Inferior parietal cortex (tissue), 1 donor: ENCODE data around the gene TMEM272.
"Not testable (repeated sequence)": the region's sequence is repeated elsewhere in the genome, so short reads cannot be mapped to it uniquely, and the experiment has no call there.

Source experiments
- DNase-seq: peaks from one replicate; pipeline ENCODE4 v3.0.0-alpha.2; 2016; ENCODE audit errors: extremely low spot score

Gene TMEM272

GRCh38 chr13:51825681-51826254, 19.2 kb downstream of the TMEM272 start:
- no peak for DNase-seq

GRCh38 chr13:51825165-51825592, 19.8 kb downstream of the TMEM272 start:
- no peak for DNase-seq

GRCh38 chr13:51824712-51825111, 20.3 kb downstream of the TMEM272 start:
- DNase-seq: not testable (repeated sequence)

- no peak for DNase-seq
These were observed 21.1 kb downstream of the TMEM272 start for GRCh38 chr13:51823863-51824262.

- DNase-seq: no peak
These were observed 21.6 kb downstream of the TMEM272 start for GRCh38 chr13:51823359-51823758.

- no peak for DNase-seq
These were observed 22.7 kb downstream of the TMEM272 start for GRCh38 chr13:51822106-51822815.

GRCh38 chr13:51821606-51822005, 23.4 kb downstream of the TMEM272 start:
- DNase-seq: no peak

- DNase-seq: no peak
These were observed 24.9 kb downstream of the TMEM272 start for GRCh38 chr13:51820016-51820597.

GRCh38 chr13:51819544-51819943, 25.4 kb downstream of the TMEM272 start:
- DNase-seq: no peak

- DNase-seq: no peak
These were observed 26.0 kb downstream of the TMEM272 start for GRCh38 chr13:51818781-51819511.

- no peak for DNase-seq
These were observed 26.7 kb downstream of the TMEM272 start for GRCh38 chr13:51818276-51818675.

- no peak for DNase-seq
These were observed 27.3 kb downstream of the TMEM272 start for GRCh38 chr13:51817717-51818116.

- DNase-seq: no peak
These were observed 28.2 kb downstream of the TMEM272 start for GRCh38 chr13:51816604-51817249.

GRCh38 chr13:51815848-51816247, 29.1 kb downstream of the TMEM272 start:
- no peak for DNase-seq

GRCh38 chr13:51814825-51815650, 29.9 kb downstream of the TMEM272 start:
- DNase-seq: peak; percentile 76

GRCh38 chr13:51814071-51814470, 30.9 kb downstream of the TMEM272 start:
- DNase-seq: no peak

- no peak for DNase-seq
These were observed 33.0 kb downstream of the TMEM272 start for GRCh38 chr13:51811920-51812451.

GRCh38 chr13:51811046-51811445, 33.9 kb downstream of the TMEM272 start:
- no peak for DNase-seq

- no peak for DNase-seq
These were observed 36.2 kb downstream of the TMEM272 start for GRCh38 chr13:51808811-51809210.

- DNase-seq: no peak
These were observed 37.9 kb downstream of the TMEM272 start for GRCh38 chr13:51807041-51807440.

GRCh38 chr13:51806566-51806965, 38.4 kb downstream of the TMEM272 start:
- no peak for DNase-seq
